OCI-LY1 (cell line): Measurements from ENCODE around the gene TRPC3.

Experiments used
- H2AFZ ChIP-seq: fragments of 200-600 bp; sonication (generic), shearing (Covaris generic); 2 replicates; pipeline ENCODE4 v1.6.0; 2014; ENCODE audit warnings: antibody characterized with exemption, mild to moderate bottlenecking, low read length
- H3F3A ChIP-seq: fragments of 200-600 bp; sonication (generic), shearing (Covaris generic); 2 replicates; pipeline ENCODE4 v1.6.0; 2014; ENCODE audit warnings: mild to moderate bottlenecking, antibody characterized with exemption, low read length, moderate library complexity; ENCODE audit not compliant: insufficient read depth
- H3K27ac ChIP-seq: fragments of 200-600 bp; sonication (generic); 2 replicates; pipeline ENCODE4 v1.5.1; 2014; ENCODE audit warnings: low read length, mixed run types, mild to moderate bottlenecking, low read depth; ENCODE audit not compliant: poor library complexity, severe bottlenecking
- H3K27me3 ChIP-seq: fragments of 200-600 bp; sonication (generic); 2 replicates; pipeline ENCODE4 v1.6.0; 2014; ENCODE audit warnings: antibody characterized with exemption, mild to moderate bottlenecking, low read length, moderate library complexity; ENCODE audit not compliant: insufficient read depth
- H3K36me3 ChIP-seq: fragments of 200-600 bp; sonication (generic); 2 replicates; pipeline ENCODE4 v1.6.1; 2014; ENCODE audit warnings: mild to moderate bottlenecking, antibody characterized with exemption, low read length, moderate library complexity, mixed read lengths; ENCODE audit not compliant: insufficient read depth
- H3K4me1 ChIP-seq: fragments of 200-600 bp; sonication (generic); 2 replicates; pipeline ENCODE4 v1.5.1; 2014; ENCODE audit warnings: mild to moderate bottlenecking, low read length, moderate library complexity; ENCODE audit not compliant: insufficient read depth, severe bottlenecking
- H3K4me2 ChIP-seq: fragments of 200-600 bp; sonication (generic), shearing (Covaris generic); 2 replicates; pipeline ENCODE4 v1.6.1; 2014; ENCODE audit warnings: low read length
- H3K4me3 ChIP-seq: fragments of 200-600 bp; sonication (generic); 2 replicates; pipeline ENCODE4 v1.5.1; 2014; ENCODE audit warnings: low read length, low read depth, mild to moderate bottlenecking, mixed read lengths; ENCODE audit not compliant: poor library complexity, severe bottlenecking
- H3K79me2 ChIP-seq: fragments of 200-600 bp; shearing (Covaris generic); 2 replicates; pipeline ENCODE4 v1.6.1; 2016; ENCODE audit warnings: mixed run types, low read length, mixed read lengths; ENCODE audit not compliant: insufficient read depth
- H3K9ac ChIP-seq: fragments of 200-600 bp; sonication (generic), shearing (Covaris generic); 2 replicates; pipeline ENCODE4 v1.6.1; 2014; ENCODE audit warnings: mild to moderate bottlenecking, low read length, mixed read lengths
- H3K9me2 ChIP-seq: fragments of 200-600 bp; sonication (generic), shearing (Covaris generic); 2 replicates; pipeline ENCODE4 v1.6.1; 2014; ENCODE audit warnings: low read depth, mild to moderate bottlenecking, low read length, mixed read lengths
- H3K9me3 ChIP-seq: fragments of 200-600 bp; shearing (Covaris generic); 2 replicates; pipeline ENCODE4 v1.6.1; 2014; ENCODE audit warnings: low read length, mixed read lengths
- H4K20me1 ChIP-seq: fragments of 200-600 bp; sonication (generic), shearing (Covaris generic); 2 replicates; pipeline ENCODE4 v1.6.0; 2016; ENCODE audit warnings: mild to moderate bottlenecking, low read length; ENCODE audit not compliant: insufficient read depth
- CTCF ChIP-seq: fragments of 200-600 bp; sonication (generic), shearing (Covaris generic); IDR thresholded peaks from 2 replicates; pipeline ENCODE4 v1.5.1; 2017; ENCODE audit warnings: mild to moderate bottlenecking, antibody characterized with exemption, low read length, moderate library complexity, mixed read lengths
- EZH2 ChIP-seq: fragments of 200-600 bp; sonication (generic), shearing (Covaris generic); IDR thresholded peaks from 2 replicates; pipeline ENCODE4 v1.8.0; 2017; ENCODE audit warnings: borderline replicate concordance, mixed run types, mild to moderate bottlenecking, antibody characterized with exemption, low read length, moderate library complexity, mixed read lengths

The TRPC3 gene

GRCh38 chr4:121960818-121961217 is 9.0 kb upstream of the TRPC3 start:
- H3K4me1 ChIP-seq = no peaks in the 10 kb centered on the region
- H3K9ac ChIP-seq = no peak overlapping the region
- no peaks in the 10 kb centered on the region for H3K79me2 ChIP-seq
- H3K27ac ChIP-seq = no peak overlapping the region
- H3K4me2 ChIP-seq = no peak overlapping the region
- no peaks in the 10 kb centered on the region for H3K9me2 ChIP-seq
- no peaks in the 10 kb centered on the region for H3K36me3 ChIP-seq
- H3K4me3 ChIP-seq = no peak overlapping the region
- TF ChIP-seq EZH2 = no peak
- no peak for TF ChIP-seq CTCF
- no peaks in the 10 kb centered on the region for H4K20me1 ChIP-seq
- H2AFZ ChIP-seq = no peak overlapping the region
- no peaks in the 10 kb centered on the region for H3K9me3 ChIP-seq
- H3F3A ChIP-seq = no peaks in the 10 kb centered on the region
- H3K27me3 ChIP-seq = no peaks in the 10 kb centered on the region

- H3K9me2 ChIP-seq = no peaks in the 10 kb centered on the region
- H3K4me2 ChIP-seq = no peak overlapping the region
- H3K27ac ChIP-seq = no peak overlapping the region
- H3F3A ChIP-seq = no peaks in the 10 kb centered on the region
- H3K9ac ChIP-seq = no peak overlapping the region
- H3K4me1 ChIP-seq = no peaks in the 10 kb centered on the region
- H4K20me1 ChIP-seq = no peaks in the 10 kb centered on the region
- H3K4me3 ChIP-seq = no peak overlapping the region
- H3K9me3 ChIP-seq = no peaks in the 10 kb centered on the region
- no peaks in the 10 kb centered on the region for H3K79me2 ChIP-seq
- H2AFZ ChIP-seq = no peak overlapping the region
- H3K36me3 ChIP-seq = no peaks in the 10 kb centered on the region
- no peak for TF ChIP-seq EZH2
- no peak for TF ChIP-seq CTCF
- H3K27me3 ChIP-seq = no peaks in the 10 kb centered on the region
Observed at GRCh38 chr4:121958777-121959176, 6.9 kb upstream of the TRPC3 start.

GRCh38 chr4:121957266-121957665 is 5.4 kb upstream of the TRPC3 start:
- no peaks in the 10 kb centered on the region for H4K20me1 ChIP-seq
- H3F3A ChIP-seq = no peaks in the 10 kb centered on the region
- H3K79me2 ChIP-seq = no peaks in the 10 kb centered on the region
- TF ChIP-seq CTCF = no peak
- TF ChIP-seq EZH2 = no peak
- H3K36me3 ChIP-seq = no peaks in the 10 kb centered on the region
- no peaks in the 10 kb centered on the region for H3K4me1 ChIP-seq
- H2AFZ ChIP-seq = no peak overlapping the region
- no peak overlapping the region for H3K27ac ChIP-seq
- no peaks in the 10 kb centered on the region for H3K9me3 ChIP-seq
- H3K4me3 ChIP-seq = no peak overlapping the region
- no peak overlapping the region for H3K4me2 ChIP-seq
- H3K27me3 ChIP-seq = no peaks in the 10 kb centered on the region
- H3K9me2 ChIP-seq = no peaks in the 10 kb centered on the region
- no peak overlapping the region for H3K9ac ChIP-seq
